ENCODE results near the gene GJA3. TPM values are rescaled to one million over a fixed set of nuclear protein-coding genes. Genes with fewer than 3 reads are reported as not detected.

The GJA3 gene
- total and polyA plus RNA-seq, 10 of the 15 experiments (the other 5 are each of a cell fraction or from before 2014, with no cell fraction given), result 0.03 to 0.11 (median 0.04) TPM; not detected in 5

DNA sequence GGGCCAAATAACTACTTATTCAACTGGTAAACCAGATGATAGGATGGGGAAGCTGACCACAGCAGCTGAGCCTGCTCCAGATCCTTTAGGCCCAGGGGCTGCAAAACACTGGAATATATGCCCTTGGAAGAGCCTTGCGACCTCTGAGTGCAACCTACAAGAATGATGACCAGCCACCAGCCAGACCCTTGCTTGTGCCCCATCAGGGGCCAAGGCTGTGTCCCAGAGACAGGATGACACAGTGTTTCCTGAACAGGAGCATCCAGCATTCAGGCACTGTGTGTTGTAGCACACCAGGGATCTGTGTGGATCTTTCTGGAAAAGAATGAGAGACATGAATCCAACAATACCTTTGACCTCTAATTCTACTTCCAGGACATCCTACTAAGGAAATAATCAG is 14.5 kb downstream of the GJA3 start (continued):
- TF ChIP-seq, protein P1, sequence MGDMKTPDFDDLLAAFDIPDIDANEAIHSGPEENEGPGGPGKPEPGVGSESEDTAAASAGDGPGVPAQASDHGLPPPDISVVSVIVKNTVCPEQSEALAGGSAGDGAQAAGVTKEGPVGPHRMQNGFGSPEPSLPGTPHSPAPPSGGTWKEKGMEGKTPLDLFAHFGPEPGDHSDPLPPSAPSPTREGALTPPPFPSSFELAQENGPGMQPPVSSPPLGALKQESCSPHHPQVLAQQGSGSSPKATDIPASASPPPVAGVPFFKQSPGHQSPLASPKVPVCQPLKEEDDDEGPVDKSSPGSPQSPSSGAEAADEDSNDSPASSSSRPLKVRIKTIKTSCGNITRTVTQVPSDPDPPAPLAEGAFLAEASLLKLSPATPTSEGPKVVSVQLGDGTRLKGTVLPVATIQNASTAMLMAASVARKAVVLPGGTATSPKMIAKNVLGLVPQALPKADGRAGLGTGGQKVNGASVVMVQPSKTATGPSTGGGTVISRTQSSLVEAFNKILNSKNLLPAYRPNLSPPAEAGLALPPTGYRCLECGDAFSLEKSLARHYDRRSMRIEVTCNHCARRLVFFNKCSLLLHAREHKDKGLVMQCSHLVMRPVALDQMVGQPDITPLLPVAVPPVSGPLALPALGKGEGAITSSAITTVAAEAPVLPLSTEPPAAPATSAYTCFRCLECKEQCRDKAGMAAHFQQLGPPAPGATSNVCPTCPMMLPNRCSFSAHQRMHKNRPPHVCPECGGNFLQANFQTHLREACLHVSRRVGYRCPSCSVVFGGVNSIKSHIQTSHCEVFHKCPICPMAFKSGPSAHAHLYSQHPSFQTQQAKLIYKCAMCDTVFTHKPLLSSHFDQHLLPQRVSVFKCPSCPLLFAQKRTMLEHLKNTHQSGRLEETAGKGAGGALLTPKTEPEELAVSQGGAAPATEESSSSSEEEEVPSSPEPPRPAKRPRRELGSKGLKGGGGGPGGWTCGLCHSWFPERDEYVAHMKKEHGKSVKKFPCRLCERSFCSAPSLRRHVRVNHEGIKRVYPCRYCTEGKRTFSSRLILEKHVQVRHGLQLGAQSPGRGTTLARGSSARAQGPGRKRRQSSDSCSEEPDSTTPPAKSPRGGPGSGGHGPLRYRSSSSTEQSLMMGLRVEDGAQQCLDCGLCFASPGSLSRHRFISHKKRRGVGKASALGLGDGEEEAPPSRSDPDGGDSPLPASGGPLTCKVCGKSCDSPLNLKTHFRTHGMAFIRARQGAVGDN (IDR thresholded peaks at IDR 0.05), result no peak
- no peak for TF ChIP-seq STAT3 (IDR thresholded peaks at IDR 0.05; ENCODE audit: low read depth, low read length)
- no peak for TF ChIP-seq E2F4 (IDR thresholded peaks at IDR 0.05; ENCODE audit: low read depth, low read length)
- TF ChIP-seq, protein P2, sequence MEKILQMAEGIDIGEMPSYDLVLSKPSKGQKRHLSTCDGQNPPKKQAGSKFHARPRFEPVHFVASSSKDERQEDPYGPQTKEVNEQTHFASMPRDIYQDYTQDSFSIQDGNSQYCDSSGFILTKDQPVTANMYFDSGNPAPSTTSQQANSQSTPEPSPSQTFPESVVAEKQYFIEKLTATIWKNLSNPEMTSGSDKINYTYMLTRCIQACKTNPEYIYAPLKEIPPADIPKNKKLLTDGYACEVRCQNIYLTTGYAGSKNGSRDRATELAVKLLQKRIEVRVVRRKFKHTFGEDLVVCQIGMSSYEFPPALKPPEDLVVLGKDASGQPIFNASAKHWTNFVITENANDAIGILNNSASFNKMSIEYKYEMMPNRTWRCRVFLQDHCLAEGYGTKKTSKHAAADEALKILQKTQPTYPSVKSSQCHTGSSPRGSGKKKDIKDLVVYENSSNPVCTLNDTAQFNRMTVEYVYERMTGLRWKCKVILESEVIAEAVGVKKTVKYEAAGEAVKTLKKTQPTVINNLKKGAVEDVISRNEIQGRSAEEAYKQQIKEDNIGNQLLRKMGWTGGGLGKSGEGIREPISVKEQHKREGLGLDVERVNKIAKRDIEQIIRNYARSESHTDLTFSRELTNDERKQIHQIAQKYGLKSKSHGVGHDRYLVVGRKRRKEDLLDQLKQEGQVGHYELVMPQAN (conservative IDR thresholded peaks at IDR 0.05), result no peak
- TF ChIP-seq CHD1 (IDR thresholded peaks at IDR 0.05; ENCODE audit: low read depth, low read length), result no peak
- no peak for TF ChIP-seq YBX1 (IDR thresholded peaks at IDR 0.05)
- TF ChIP-seq, protein P3, sequence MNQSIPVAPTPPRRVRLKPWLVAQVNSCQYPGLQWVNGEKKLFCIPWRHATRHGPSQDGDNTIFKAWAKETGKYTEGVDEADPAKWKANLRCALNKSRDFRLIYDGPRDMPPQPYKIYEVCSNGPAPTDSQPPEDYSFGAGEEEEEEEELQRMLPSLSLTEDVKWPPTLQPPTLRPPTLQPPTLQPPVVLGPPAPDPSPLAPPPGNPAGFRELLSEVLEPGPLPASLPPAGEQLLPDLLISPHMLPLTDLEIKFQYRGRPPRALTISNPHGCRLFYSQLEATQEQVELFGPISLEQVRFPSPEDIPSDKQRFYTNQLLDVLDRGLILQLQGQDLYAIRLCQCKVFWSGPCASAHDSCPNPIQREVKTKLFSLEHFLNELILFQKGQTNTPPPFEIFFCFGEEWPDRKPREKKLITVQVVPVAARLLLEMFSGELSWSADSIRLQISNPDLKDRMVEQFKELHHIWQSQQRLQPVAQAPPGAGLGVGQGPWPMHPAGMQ (IDR thresholded peaks at IDR 0.05; ENCODE audit: borderline replicate concordance), result no peak
- TF ChIP-seq NRF1 (conservative IDR thresholded peaks at IDR 0.05; ENCODE audit: low read depth, low read length), result no peak
- no peak for TF ChIP-seq ATF2 (IDR thresholded peaks at IDR 0.05; ENCODE audit: low read length)
- TF ChIP-seq MLLT1 (IDR thresholded peaks at IDR 0.05), result no peak
- TF ChIP-seq SREBF1 (IDR thresholded peaks at IDR 0.05; ENCODE audit: low read length), result no peak
- TF ChIP-seq PKNOX1 (IDR thresholded peaks at IDR 0.05), result no peak
- no peak for TF ChIP-seq ATF3 (IDR thresholded peaks at IDR 0.05; ENCODE audit: borderline replicate concordance, extremely low read depth, low read depth, low read length)
- no peak for TF ChIP-seq RAD51 (IDR thresholded peaks at IDR 0.05)
- TF ChIP-seq HDAC6 (IDR thresholded peaks at IDR 0.05; ENCODE audit: unreplicated experiment), result no peak

Measured in GM12878 (cell line).